GM20000 (cell line): Measurements from ENCODE around the gene DLG3.
"Not testable (repeated sequence)": the region's sequence is repeated elsewhere in the genome, so short reads cannot be mapped to it uniquely, and the experiment has no call there.

Experiments
- DNase-seq: peaks from one replicate; pipeline ENCODE4 v3.0.0; 2012; ENCODE audit warnings: low spot score
- CTCF ChIP-seq: IDR thresholded peaks from 2 replicates; pipeline ENCODE4 v1.5.1; 2012; ENCODE audit warnings: mild to moderate bottlenecking, control low read depth; ENCODE audit errors: extremely low read depth, missing control alignments

Gene DLG3

GRCh38 chrX:70444326-70444945 is at the start of gene DLG3:
Gene DLG3, plus strand, starts transcription at chrX:70444835. Its CDS starts 367 bp downstream, at chrX:70445202.
- no peak for TF ChIP-seq CTCF
- no peak for DNase-seq

GRCh38 chrX:70398899-70399298 is 45.7 kb upstream of the DLG3 start:
- DNase-seq: no peak
- TF ChIP-seq CTCF: no peak

GRCh38 chrX:70400181-70400580 is 44.5 kb upstream of the DLG3 start:
- DNase-seq: not testable (repeated sequence)

GRCh38 chrX:70402721-70403120 is 41.9 kb upstream of the DLG3 start:
- no peak for DNase-seq
- no peak for TF ChIP-seq CTCF

GRCh38 chrX:70405003-70405402 is 39.6 kb upstream of the DLG3 start:
- DNase-seq: no peak
- TF ChIP-seq CTCF: no peak

- TF ChIP-seq CTCF: no peak
- DNase-seq: no peak
Observed at GRCh38 chrX:70410921-70411320, 33.7 kb upstream of the DLG3 start.

GRCh38 chrX:70411475-70411874 is 33.2 kb upstream of the DLG3 start:
- TF ChIP-seq CTCF: no peak
- DNase-seq: no peak

GRCh38 chrX:70421618-70422017 is 23.0 kb upstream of the DLG3 start:
- no peak for DNase-seq
- no peak for TF ChIP-seq CTCF
